ENCODE results near the gene C8G. TPM values are rescaled to one million over a fixed set of nuclear protein-coding genes. Genes with fewer than 3 reads are reported as not detected.

The C8G gene
- total RNA-seq, 6 donors from 2014 or later = 1.8 to 4.4 (median 2.1) TPM; not detected in 3

DNA sequence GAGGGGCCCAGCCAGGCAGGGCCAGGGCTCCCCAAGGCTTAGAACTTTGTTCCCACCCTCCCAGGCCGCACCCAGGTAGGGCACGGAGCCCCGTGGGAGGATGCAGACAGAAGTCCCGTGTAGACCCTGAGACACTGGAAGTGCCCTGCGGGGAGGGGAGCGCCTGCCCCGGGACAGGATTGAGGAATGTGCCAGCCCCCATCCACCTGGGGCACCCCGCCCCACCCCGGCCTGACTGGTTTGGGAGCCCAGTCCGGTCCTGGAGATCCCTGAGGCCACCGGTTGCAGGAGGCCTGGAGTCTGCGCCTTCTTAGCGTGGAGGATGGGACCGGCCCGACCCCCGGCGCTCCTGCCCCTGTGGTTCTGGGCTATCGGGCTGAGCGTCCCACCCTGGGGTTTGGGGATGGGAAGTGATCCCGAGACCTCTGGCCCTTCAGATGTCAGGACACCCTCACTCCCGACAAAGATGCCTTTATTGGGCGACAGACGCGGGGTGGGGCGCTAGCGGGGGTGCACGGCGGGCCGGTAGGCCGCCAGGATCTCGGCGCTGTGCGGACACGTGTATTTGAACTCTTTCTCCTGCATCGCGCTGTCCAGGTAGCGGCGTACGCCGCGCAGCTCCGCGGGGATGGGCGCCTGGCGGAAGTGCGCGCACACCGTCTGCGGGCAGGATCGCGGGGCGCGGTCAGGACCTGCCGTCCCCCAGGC is 49.3 kb downstream of the C8G start:
- H3K27ac ChIP-seq = peak overlapping the region in 2 of 4 donors; percentile 83 to 93
- H3K4me1 ChIP-seq = peaks cover 58 to 81% (median 59%) of the 10 kb centered on the region in 4 donors
- H3K36me3 ChIP-seq = peaks cover 0 to 12% (median 5%) of the 10 kb centered on the region in 4 donors
- no peaks in the 10 kb centered on the region for H3K27me3 ChIP-seq
- DNase-seq = peak in 1 of 2 donors; percentile 83
- ATAC-seq (ENCODE audit: low FRiP score in 2 of 2) = no peak
- H3K4me3 ChIP-seq = peak overlapping the region in 1 of 4 donors; percentile 46
- TF ChIP-seq POLR2AphosphoS5 (IDR thresholded peaks at IDR 0.05) (no peak), POLR2A (IDR thresholded peaks at IDR 0.05) (no peak), EP300 (IDR thresholded peaks at IDR 0.05) (no peak)
- TF ChIP-seq, protein P1, sequence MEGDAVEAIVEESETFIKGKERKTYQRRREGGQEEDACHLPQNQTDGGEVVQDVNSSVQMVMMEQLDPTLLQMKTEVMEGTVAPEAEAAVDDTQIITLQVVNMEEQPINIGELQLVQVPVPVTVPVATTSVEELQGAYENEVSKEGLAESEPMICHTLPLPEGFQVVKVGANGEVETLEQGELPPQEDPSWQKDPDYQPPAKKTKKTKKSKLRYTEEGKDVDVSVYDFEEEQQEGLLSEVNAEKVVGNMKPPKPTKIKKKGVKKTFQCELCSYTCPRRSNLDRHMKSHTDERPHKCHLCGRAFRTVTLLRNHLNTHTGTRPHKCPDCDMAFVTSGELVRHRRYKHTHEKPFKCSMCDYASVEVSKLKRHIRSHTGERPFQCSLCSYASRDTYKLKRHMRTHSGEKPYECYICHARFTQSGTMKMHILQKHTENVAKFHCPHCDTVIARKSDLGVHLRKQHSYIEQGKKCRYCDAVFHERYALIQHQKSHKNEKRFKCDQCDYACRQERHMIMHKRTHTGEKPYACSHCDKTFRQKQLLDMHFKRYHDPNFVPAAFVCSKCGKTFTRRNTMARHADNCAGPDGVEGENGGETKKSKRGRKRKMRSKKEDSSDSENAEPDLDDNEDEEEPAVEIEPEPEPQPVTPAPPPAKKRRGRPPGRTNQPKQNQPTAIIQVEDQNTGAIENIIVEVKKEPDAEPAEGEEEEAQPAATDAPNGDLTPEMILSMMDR (IDR thresholded peaks at IDR 0.05) = no peak
- WGBS, 2 donors = 78 to 91% methylated on average over 26 to 46 of the region's 54 CpGs
- no peaks in the 10 kb centered on the region for H3K9me3 ChIP-seq

DNA sequence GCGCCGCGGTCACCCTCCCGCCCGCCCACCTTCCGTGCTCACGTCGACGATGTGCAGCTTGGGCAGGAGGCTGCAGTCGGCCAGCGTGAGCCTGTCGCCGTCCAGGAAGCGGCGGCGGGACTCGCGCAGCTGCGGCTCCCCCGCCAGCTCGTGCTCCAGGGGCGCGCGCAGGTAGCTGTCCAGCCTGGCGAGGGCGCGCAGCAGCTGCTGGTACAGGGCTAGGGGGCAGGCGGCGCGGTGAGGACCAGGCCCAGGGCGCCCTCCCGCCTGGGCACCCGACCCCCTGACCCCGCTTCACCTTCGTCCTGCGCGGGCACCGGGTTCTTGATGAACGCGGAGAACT is 49.8 kb downstream of the C8G start:
- Histone ChIP-seq H3K36me3 (peaks cover 0 to 12% (median 5%) of the 10 kb centered on the region in 4 donors), H3K9me3 (no peaks in the 10 kb centered on the region), H3K4me1 (peaks cover 62 to 86% (median 63%) of the 10 kb centered on the region in 4 donors), H3K27ac (peak overlapping the region in 1 of 4 donors; percentile 73), H3K27me3 (no peaks in the 10 kb centered on the region), H3K4me3 (peak overlapping the region in 3 of 4 donors; percentile 31 to 50 (median 46))
- DNase-seq (peak in 1 of 2 donors; percentile 86), ATAC-seq (ENCODE audit: low FRiP score in 2 of 2) (no peak)
- TF ChIP-seq POLR2A (IDR thresholded peaks at IDR 0.05) (no peak), EP300 (IDR thresholded peaks at IDR 0.05) (no peak)
- TF ChIP-seq, protein P1 (IDR thresholded peaks at IDR 0.05) = no peak
- WGBS, 2 donors = 60 to 65% methylated on average over 2 to 39 of the region's 40 CpGs

DNA sequence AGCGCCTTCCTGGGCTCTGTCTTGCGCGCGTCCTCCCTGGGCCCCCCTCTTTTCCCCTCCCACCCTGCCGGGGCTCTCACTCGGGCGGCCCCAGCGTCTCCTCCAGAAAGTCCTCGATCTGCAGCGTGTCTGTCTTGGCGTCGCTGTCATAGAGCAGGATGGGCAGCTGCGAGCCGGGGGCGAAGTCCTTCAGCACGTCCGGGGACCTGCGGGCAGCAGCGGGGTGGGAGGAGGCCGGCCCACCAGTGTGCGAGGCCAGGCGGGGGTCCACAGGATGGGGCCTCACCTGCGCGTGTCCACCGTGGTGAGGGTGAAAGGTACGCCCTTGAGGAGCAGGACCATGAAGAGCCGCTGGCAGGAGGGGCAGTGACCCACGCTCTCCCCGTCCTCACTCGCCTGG is 50.3 kb downstream of the C8G start:
- Histone ChIP-seq H3K36me3 (peaks cover 0 to 12% (median 5%) of the 10 kb centered on the region in 4 donors), H3K27me3 (no peaks in the 10 kb centered on the region), H3K27ac (peak overlapping the region; percentile 67 to 90 (median 78)), H3K4me1 (peaks cover 63 to 91% (median 66%) of the 10 kb centered on the region in 4 donors), H3K9me3 (no peaks in the 10 kb centered on the region), H3K4me3 (peak overlapping the region in 3 of 4 donors; percentile 31 to 50 (median 46))
- ATAC-seq (ENCODE audit: low FRiP score in 2 of 2) = no peak
- TF ChIP-seq EP300 (IDR thresholded peaks at IDR 0.05) = no peak
- no peak for TF ChIP-seq POLR2AphosphoS5 (IDR thresholded peaks at IDR 0.05)
- TF ChIP-seq, protein P1 (IDR thresholded peaks at IDR 0.05) = no peak
- no peak for TF ChIP-seq POLR2A (IDR thresholded peaks at IDR 0.05)
- no peak for DNase-seq
- WGBS, 2 donors = 36 to 57% methylated on average over 25 of the region's 30 CpGs

DNA sequence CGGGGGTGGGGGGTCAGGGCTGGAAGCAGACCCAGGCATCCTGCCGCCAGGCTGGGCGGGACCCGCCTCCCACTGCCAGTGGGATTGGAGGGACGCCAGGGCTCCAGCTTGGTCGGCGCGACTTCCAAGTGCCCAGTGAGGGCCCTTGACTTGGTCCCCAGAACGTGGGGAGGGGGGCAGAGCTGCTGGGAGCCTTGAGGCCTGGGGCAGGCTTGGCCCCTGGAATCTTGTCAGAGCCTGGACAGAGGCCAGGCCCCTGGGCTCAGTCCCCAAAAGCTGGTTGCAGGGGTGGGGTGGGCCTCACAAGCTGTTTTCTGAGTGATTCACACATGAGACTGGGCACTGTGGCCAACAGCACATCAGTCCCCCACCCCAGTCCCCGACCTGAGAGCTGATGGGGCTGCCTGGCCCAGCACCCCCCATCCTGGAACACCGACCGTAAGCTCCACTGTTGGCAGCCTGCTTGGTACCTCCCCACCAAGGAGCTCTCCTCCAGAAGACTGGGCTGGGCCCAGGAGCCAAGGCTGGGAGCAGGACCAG is 50.8 kb downstream of the C8G start:
- peak; percentile 89 for DNase-seq
- Histone ChIP-seq H3K9me3 (no peaks in the 10 kb centered on the region), H3K27me3 (no peaks in the 10 kb centered on the region), H3K36me3 (peaks cover 0 to 12% (median 5%) of the 10 kb centered on the region in 4 donors), H3K4me3 (peak overlapping the region in 3 of 4 donors; percentile 31 to 50 (median 46)), H3K4me1 (peaks cover 68 to 96% (median 70%) of the 10 kb centered on the region in 4 donors), H3K27ac (peak overlapping the region; percentile 67 to 90 (median 78))
- ATAC-seq (ENCODE audit: low FRiP score in 2 of 2) = peak; percentile 1 to 44
- 8 to 43% methylated on average over 4 to 9 of the region's 12 CpGs for WGBS, 2 donors
- TF ChIP-seq POLR2A (IDR thresholded peaks at IDR 0.05) (no peak), EP300 (IDR thresholded peaks at IDR 0.05) (no peak), POLR2AphosphoS5 (IDR thresholded peaks at IDR 0.05) (no peak)
- TF ChIP-seq, protein P1 (IDR thresholded peaks at IDR 0.05) = no peak

Other genes starting within 250 kb of the C8G start
- 10 to 100 TPM in 5 of 6 donors, 1 to 10 TPM in 1; 9.7 to 24.1 (median 17.0) TPM for gene DIPK1B, start 232.7 kb upstream of the C8G start, total RNA-seq
- 10 to 100 TPM in 1 of 6 donors, 1 to 10 TPM in 4, under 1 TPM in 1; 0.39 to 17.8 (median 2.2) TPM for gene LCN10, start 202.3 kb upstream of the C8G start, total RNA-seq
- 10 to 100 TPM in 1 of 6 donors, 1 to 10 TPM in 3, not detected in 2; 2.7 to 35.1 (median 5.5) TPM for gene LCN6, start 196.7 kb upstream of the C8G start, total RNA-seq
- not detected for gene LCN8, start 187.0 kb upstream of the C8G start, total RNA-seq
- gene LCN15, start 180.7 kb upstream of the C8G start, total RNA-seq = under 1 TPM in 1 of 6 donors, not detected in 5; 0.23 TPM
- gene TMEM141, start 153.9 kb upstream of the C8G start, total RNA-seq = 100 to 1,000 TPM in 2 of 6 donors, 10 to 100 TPM in 4; 55.5 to 134 (median 80.5) TPM
- 100 to 1,000 TPM in 1 of 6 donors, 10 to 100 TPM in 1, 1 to 10 TPM in 4; 1.9 to 130 (median 6.6) TPM for gene CCDC183, start 148.9 kb upstream of the C8G start, total RNA-seq
- 100 to 1,000 TPM in 2 of 6 donors, 10 to 100 TPM in 4; 47.2 to 128 (median 78.9) TPM for gene RABL6, start 137.3 kb upstream of the C8G start, total RNA-seq
- 1 to 10 TPM; 1.4 to 7.3 (median 3.0) TPM for gene AJM1, start 102.8 kb upstream of the C8G start, total RNA-seq
- gene PHPT1, start 95.8 kb upstream of the C8G start, total RNA-seq = 100 to 1,000 TPM in 1 of 6 donors, 10 to 100 TPM in 5; 51.3 to 135 (median 64.1) TPM
- 10 to 100 TPM in 3 of 6 donors, 1 to 10 TPM in 3; 2.1 to 18.9 (median 11.0) TPM for gene MAMDC4, start 92.9 kb upstream of the C8G start, total RNA-seq
- gene EDF1, start 78.9 kb upstream of the C8G start, total RNA-seq = 100 to 1,000 TPM; 137 to 312 (median 282) TPM
- 10 to 100 TPM; 10.6 to 20.8 (median 13.4) TPM for gene TRAF2, start 58.7 kb upstream of the C8G start, total RNA-seq
- gene FBXW5, start 505 bp upstream of the C8G start, total RNA-seq = 100 to 1,000 TPM in 5 of 6 donors, 10 to 100 TPM in 1; 93.3 to 191 (median 153) TPM
- gene LCN12, start 7.0 kb downstream of the C8G start, total RNA-seq = 1 to 10 TPM in 4 of 6 donors, under 1 TPM in 1, not detected in 1; 0.89 to 5.2 (median 2.3) TPM
- 100 to 1,000 TPM in 5 of 6 donors, 10 to 100 TPM in 1; 31.7 to 395 (median 246) TPM for gene PTGDS, start 32.3 kb downstream of the C8G start, total RNA-seq
- gene LCNL1, start 37.8 kb downstream of the C8G start, total RNA-seq = 1 to 10 TPM in 4 of 6 donors, under 1 TPM in 1, not detected in 1; 0.61 to 6.3 (median 1.8) TPM
- gene PAXX, start 47.2 kb downstream of the C8G start, total RNA-seq = 100 to 1,000 TPM in 1 of 6 donors, 10 to 100 TPM in 5; 41.8 to 150 (median 52.8) TPM
- gene CLIC3, start 51.3 kb downstream of the C8G start, total RNA-seq = 100 to 1,000 TPM in 2 of 6 donors, 10 to 100 TPM in 4; 41.9 to 132 (median 85.2) TPM
- 10 to 100 TPM; 14.7 to 49.2 (median 29.6) TPM for gene ABCA2, start 83.0 kb downstream of the C8G start, total RNA-seq
- gene FUT7, start 86.8 kb downstream of the C8G start, total RNA-seq = 1 to 10 TPM in 4 of 6 donors, under 1 TPM in 1, not detected in 1; 0.94 to 2.3 (median 2.0) TPM
- gene NPDC1, start 100.9 kb downstream of the C8G start, total RNA-seq = 100 to 1,000 TPM in 2 of 6 donors, 10 to 100 TPM in 4; 26.7 to 199 (median 73.2) TPM
- under 1 TPM in 4 of 6 donors, not detected in 2; 0.34 to 0.98 (median 0.55) TPM for gene ENTPD2, start 108.8 kb downstream of the C8G start, total RNA-seq
- 1 to 10 TPM in 4 of 6 donors, under 1 TPM in 2; 0.69 to 6.8 (median 1.4) TPM for gene SAPCD2, start 125.3 kb downstream of the C8G start, total RNA-seq
- gene UAP1L1, start 132.3 kb downstream of the C8G start, total RNA-seq = 10 to 100 TPM; 10.5 to 69.1 (median 34.0) TPM
- 10 to 100 TPM; 38.0 to 97.4 (median 54.1) TPM for gene MAN1B1, start 141.7 kb downstream of the C8G start, total RNA-seq
- gene DPP7, start 169.5 kb downstream of the C8G start, total RNA-seq = 100 to 1,000 TPM; 108 to 394 (median 229) TPM
- gene GRIN1, start 193.9 kb downstream of the C8G start, total RNA-seq = 1 to 10 TPM in 1 of 6 donors, under 1 TPM in 2, not detected in 3; 0.17 to 2.1 (median 0.49) TPM
- gene LRRC26, start 224.8 kb downstream of the C8G start, total RNA-seq = 1 to 10 TPM in 3 of 6 donors, under 1 TPM in 1, not detected in 2; 0.46 to 6.3 (median 1.7) TPM
- not detected for gene TMEM210, start 226.8 kb downstream of the C8G start, total RNA-seq
- gene ANAPC2, start 243.3 kb downstream of the C8G start, total RNA-seq = 100 to 1,000 TPM in 1 of 6 donors, 10 to 100 TPM in 5; 31.9 to 174 (median 67.3) TPM
- 100 to 1,000 TPM in 1 of 6 donors, 10 to 100 TPM in 5; 39.8 to 110 (median 73.0) TPM for gene SSNA1, start 243.4 kb downstream of the C8G start, total RNA-seq

All from upper lobe of left lung (tissue), 6 donors.